Activated CD4-positive, alpha-beta T cell treated with anti-CD3 and anti-CD28 coated beads, Interleukin-2, amount 50 U/mL, for 16 hours (primary cell): ENCODE measurements around the gene FN3K.

Experiments used
- DNase-seq: peaks from one replicate; pipeline ENCODE4 v3.0.0-alpha.2; 2020

FN3K gene

DNA sequence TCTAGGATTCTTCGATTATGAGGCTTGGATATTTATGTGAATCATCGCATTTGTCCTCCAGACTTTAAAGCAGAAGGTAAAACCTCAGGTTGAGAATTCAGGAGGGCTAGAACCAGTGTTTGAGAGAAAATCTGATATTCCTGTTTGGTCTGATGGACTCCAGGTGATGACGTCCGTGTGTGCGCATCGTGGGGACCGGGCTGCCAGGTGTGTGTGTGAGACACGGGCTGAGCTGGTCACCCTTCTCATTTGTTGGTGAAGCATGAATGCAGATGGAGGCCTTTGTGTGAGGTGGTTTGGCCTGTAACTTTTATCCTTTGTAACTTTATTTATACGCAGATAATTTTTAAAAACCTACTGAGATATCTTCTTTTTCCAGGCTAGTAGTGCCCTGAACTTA lies 61.6 kb downstream of the FN3K start:
- no peak for DNase-seq

DNA sequence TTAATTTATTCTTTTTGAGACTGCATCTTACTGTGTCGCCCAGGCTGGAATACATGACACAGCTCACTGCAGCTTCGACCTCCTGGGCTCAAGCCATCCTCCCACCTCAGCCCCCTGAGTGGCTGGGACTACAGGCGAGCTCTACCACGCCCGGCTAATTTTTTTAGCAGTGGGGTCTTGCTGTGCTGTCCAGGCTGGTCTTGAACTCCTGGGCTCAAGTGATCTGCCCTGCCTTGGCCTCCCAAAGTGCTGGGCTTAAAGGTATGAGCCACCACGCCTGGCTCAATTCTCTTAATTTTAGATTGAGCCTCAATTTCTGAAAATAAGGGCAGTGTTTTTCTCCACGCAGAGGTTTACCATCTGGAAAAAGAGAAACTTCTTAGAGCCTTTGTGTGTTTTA lies 63.3 kb downstream of the FN3K start:
- no peak for DNase-seq

DNA sequence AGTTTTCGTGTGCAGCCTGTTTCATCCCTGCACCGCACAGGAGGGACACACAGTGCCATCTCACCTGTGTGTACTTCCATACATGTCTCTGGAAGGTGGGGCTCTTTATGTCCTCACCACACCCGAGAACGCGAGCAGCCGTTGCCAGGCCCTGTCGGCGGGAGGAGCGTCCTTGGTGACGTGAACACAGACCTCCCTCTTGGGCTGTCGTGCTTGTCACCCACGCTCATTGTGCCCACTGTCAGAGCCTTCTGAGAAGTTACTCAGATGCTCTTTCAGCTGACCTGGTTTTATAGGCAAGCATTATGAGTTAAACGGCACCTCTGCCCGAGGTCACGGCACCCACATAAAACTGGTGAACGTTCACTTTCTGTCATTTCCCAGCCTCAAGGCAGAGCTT lies 64.2 kb downstream of the FN3K start:
- no peak for DNase-seq
